ENCODE results near the gene NTNG2.

NTNG2 gene

DNA sequence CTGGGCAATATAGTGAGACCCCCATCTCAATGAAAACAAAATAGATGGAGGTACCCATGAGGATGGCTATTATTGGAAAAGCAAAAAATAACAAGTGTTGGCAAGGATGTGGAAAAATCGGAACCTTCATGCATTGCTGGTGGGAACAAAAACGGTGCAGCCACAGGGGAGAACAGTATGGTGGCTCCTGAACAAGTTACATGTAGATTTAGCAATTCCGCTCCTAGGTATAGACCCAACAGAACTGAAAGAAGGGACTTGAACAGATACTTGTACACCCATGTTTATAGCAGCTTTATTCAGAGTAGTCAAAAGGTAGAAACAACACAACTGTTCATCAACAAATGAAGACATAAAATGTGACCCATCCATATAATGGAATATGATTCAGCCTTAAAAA, 43.0 kb downstream of the NTNG2 start:
- no peak for DNase-seq (ENCODE audit: low spot score)

DNA sequence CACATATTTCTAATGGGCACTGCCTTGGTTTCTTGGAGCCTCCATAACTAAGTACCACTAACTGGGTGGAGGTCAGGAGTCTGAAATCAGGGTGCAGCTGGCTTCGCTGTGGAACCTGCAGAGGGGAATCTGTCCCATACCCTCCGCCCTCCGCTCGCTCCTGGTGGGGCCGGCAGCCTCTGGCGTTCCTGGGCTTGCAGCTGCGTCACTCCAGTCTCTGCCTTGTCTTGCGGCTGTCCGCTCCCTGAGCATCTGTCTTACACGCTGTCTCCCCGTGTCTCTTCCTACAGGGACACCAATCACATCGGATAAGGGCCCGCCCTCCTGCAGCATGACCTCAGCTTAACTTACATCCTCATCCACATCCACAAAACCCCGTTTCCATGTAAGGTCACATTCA, 45.4 kb downstream of the NTNG2 start:
- no peak for DNase-seq (ENCODE audit: low spot score)

DNA sequence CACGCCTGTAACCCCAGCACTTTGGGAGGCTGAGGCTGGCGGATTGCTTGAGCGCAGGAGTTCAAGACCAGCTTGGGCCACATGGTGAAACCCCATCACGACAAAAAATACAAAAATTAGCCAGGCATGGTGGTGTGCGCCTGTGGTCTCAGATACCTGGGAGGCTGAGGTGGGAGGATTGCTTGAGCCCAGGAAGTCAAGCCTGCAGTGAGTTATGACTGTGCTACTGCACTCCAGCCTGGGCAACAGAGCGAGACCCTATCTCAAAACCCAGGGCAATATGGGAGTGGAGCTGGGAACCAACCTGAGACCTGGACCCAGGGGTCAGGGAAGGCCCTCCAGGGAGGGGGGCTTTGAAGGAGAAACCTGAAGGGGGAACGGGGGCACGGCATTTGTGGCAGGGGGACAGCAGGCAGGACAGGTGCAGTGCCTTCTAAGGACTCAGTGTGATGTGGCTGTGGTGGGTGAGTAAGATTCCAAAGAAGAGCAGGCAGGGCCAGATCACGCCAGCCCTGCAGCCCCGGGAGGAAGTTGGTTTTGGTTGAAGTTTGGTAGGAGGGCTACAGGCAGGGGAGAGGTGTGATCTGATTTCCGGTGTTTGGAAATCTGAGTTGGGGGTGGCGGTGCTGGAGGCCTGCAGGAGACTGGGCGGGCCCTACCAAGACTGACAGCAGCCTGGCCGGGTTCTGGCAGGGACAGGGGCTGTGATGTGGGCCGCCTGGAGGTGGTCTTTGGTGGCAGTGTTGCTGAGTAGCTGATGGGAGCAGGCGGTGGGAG, 46.2 kb downstream of the NTNG2 start:
- DNase-seq (ENCODE audit: low spot score): no peak

DNA sequence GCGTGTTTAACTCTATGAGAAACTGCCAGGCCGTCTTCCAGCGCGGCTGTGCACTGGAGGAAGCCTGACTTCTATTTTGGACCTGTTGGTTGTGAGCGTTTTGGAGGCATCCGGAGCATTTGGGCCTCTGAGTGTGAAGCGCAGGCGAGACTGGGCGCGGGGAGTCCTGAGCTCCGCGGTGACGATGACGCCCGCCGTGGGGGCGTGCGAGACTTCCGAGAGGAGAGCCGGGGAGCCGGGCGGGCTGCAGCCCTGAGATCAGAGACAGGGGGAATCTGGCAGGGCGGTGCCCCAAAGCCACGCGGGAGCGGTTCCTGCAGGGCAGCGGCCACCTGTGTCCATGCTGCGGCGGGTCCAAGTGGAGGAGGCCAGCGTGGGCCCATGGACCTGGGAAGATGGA, 47.4 kb downstream of the NTNG2 start:
- DNase-seq (ENCODE audit: low spot score): no peak

DNA sequence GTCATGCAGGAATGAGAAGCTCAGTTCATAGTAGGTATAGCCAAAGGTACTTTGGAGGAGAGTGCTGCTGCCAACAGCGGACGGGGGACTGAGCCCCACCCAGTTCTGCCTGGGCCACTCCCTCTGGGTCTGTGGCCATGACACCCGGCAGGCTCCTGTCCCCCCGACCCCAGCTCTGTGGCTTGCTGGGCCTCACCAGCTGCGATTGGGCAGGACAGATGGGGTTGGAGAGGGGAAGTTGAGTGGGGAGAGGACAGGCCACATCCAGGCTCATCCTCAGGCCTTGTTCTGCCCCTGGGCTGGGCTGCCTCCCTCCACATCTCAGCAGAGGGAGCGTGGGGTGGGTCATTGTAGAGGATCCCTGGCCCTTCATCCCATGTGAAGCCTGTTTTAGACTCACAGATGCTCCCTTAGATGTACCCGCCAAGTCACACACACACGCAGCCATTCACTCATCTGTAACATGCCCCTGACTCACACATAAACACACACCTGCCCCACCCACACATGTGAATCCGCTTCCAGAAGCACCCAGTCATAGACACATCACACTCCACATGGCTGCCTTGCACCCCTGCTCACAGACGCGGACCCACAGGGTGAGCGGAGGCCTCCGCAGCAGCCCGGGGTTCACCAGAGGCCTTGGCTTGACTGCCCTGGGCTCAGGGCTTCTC, 48.8 kb downstream of the NTNG2 start:
- DNase-seq (ENCODE audit: low spot score): no peak

DNA sequence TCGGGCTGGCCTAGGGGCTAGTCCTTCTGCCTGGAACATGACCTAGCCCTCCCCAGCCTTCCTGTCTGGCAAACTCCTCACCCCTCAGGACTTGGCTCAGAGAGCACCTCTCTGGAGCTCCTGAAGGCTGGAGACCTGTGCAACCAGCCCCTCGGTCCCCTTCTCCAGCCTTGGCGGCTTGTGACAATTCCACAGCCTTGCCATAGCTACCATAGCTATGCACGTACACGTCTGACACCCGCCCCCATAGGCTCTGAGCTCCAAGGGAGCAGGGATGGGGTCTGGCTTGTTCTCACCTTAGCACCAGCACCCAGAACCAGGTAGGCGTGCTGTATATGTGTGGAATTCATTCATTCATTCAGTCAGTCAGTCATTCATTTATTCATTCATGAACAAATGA, 49.7 kb downstream of the NTNG2 start:
- no peak for DNase-seq (ENCODE audit: low spot score)

DNA sequence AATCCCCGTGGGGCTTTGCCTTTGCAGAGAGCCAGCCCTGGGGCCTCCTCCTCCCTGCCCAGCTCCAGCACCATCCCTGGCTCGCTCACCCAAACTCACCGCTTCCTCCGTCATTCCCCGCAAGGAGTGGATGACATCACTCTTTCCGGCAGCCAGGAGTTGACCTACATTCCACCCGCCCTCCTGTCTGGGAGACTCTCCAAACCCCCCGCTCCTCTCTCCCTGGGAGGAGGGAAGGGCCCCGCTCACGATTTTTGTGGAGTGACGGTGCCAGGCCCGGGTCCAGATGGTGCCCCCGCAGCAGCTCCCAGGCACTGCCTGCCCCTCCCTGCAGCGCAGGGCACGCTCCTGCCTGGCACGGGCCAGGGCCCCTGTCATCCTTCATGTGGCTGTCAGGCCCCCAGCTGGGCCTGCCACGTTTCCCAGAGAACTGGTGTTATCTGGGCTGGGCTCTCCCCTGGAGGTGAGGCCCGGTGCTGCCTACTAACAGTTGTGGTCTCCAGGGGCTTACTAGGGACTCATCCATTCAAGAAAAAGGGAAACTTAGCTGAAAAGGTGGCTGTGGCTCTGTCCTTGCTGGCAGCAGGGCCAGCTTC, 52.3 kb downstream of the NTNG2 start:
- DNase-seq (ENCODE audit: low spot score): peak; percentile 58

DNA sequence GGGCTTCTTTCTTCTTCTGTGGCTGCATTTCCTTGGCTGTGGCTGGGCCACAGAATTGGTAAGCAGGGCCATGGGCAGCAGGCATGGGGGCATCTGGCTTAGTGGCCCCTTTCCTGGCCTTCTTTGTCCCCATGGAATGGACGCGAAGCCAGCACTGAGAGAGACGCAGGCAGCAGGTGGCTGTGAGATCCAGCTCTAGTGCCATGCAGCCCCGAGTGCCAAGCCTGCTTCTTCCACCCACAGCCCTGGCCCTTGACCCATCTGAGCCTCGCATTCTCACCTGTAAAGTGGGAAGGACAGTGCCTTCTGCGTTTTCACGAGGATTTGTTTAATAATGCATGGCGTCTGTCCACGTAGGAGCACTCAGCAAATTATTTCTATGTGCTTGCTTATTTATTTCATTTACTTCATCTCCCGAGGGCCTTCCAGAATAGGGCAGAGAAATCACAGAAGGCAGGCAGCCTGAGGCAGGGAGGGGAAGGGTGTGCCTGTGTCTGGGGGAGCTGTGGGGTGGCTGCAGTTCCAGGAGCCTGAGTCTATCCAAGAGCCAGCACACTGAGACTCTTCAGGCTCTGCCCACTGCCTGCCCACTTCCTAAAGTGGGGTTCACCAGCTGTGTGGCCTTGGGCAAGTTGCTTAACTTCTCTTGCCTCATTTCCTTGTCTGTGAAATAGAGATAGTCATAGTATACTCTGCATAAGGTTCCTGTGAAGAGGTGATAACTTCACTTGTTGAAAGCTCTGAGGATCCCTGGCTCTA, 55.2 kb downstream of the NTNG2 start:
- no peak for DNase-seq (ENCODE audit: low spot score)

DNA sequence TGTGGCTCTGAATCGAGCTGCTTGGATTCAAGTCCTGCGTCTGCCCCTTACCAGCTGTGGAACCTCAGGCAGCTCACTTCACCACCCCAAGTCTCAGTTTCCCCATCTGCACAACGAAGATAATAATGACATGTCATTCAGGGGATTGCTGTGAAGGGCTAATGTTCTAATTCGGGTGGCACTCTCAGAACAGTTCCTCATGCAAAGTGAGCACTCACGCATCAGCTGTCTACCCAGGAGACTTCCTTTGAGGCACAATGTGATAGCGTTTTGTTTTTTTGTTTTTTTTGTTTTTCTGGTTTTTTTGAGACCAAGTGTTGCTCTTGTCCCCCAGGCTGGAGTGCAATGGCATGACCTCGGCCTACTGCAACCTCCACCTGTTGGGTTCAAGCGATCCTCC, 56.4 kb downstream of the NTNG2 start:
- no peak for DNase-seq (ENCODE audit: low spot score)

DNA sequence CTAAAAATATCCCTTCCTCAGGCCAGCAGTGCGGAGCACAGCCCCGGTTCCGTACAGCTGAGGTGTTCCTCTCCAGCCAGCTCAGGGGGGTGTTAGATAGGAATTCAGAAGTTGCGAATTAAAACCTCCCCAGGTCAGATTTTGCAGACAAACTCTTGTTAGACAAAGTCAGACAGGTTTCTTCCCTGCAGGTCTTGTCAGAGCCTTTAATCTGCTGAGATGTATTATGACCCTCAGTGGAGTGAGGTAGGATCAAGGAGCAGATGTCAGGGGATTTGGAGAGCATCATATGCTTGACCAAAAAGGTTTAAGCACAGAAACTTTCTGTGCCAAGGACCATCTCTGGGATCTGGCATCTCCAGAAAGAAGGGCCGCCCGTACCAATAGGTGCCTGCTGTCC, 60.1 kb downstream of the NTNG2 start:
- no peak for DNase-seq (ENCODE audit: low spot score)

DNA sequence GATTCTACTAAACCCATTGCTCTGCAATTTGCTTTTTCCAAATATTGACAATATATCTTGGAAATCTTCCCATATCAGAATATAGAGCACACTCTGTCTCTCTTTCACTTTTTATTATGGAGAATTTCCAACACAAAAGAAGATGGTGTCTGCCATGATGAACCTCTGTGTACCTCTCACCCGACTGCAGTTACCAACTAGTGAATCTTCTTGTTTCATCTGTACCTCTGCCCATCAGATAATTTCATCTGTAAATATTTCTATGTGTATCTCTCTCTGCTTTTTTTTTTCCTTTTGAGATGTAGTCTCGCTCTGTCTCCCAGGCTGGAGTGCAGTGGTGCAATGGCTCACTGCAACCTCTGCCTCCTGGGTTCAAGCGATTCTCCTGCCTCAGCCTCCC, 62.8 kb downstream of the NTNG2 start:
- no peak for DNase-seq (ENCODE audit: low spot score)

DNA sequence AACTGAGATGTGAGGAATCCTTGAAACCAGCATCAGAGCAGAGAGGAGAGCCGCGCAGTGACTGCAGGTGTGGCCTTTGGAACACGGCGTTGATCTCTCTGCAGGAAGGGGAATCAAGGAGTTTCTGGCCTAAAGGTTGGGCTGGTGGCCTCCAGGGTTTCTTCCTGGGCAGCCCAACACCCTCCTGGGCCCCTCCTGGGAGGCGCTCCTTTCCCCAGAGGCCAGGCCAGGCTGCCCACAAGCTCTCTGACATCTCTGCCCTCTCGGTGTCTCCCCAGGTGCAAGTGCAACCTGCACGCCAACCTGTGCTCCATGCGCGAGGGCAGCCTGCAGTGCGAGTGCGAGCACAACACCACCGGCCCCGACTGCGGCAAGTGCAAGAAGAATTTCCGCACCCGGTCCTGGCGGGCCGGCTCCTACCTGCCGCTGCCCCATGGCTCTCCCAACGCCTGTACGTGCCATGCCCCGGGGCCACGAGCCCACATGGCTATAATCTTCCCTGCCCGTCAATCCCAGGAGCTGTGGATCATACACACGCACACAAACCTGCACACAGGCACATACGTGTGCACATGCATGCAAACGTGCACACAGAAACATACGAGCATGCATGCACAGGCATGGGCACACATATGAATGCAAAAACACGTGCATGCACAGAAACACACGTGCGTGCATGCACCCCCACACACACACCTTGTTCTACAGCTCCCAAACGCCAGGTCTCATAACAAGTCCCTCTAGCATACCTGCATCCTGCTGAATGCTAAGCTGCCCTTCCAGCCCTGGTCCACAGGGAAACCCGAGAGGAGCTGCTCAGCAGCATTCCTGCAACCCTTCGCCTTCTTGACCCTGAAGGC, 64.9 kb downstream of the NTNG2 start:
- DNase-seq (ENCODE audit: low spot score): no peak

DNA sequence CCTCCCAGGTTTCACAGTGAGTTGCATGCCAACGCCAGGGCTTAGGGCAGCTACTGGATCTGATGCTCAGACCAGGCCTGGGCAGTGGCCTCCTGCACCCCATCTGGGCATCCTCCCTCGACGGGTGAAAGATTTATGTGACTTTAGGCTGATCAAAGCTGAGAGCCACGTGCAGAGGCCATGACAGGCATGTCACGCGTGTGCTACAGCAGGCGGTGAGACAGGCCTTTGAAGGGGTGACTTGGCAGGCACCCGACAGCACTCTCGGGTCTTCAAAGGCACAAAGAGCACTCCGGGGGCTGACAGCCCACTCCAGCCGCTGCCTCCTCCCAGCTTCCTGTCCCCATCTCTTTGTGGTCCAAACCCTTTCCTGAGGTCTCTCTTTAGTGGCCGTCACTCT, 66.2 kb downstream of the NTNG2 start:
- no peak for DNase-seq (ENCODE audit: low spot score)

DNA sequence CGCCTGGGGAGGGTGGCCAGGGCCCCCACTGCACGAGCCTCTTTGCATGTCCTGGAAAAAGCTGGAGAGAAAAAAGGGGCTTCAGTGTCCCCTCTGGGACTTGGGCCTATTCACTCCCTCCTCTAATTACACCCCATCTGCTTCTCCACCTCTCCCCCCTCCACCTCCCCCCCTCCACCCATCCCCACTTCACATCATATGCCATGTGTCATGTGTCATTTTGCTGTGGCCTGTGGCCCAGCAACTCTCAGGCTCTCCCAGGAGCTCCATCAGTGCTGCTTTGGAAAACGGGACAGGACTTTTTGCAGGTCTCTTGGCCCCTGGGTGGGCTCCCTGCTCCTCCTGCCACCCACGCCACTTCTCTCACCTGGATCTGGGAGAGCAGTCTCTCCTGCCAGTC, 68.7 kb downstream of the NTNG2 start:
- DNase-seq (ENCODE audit: low spot score): no peak

DNA sequence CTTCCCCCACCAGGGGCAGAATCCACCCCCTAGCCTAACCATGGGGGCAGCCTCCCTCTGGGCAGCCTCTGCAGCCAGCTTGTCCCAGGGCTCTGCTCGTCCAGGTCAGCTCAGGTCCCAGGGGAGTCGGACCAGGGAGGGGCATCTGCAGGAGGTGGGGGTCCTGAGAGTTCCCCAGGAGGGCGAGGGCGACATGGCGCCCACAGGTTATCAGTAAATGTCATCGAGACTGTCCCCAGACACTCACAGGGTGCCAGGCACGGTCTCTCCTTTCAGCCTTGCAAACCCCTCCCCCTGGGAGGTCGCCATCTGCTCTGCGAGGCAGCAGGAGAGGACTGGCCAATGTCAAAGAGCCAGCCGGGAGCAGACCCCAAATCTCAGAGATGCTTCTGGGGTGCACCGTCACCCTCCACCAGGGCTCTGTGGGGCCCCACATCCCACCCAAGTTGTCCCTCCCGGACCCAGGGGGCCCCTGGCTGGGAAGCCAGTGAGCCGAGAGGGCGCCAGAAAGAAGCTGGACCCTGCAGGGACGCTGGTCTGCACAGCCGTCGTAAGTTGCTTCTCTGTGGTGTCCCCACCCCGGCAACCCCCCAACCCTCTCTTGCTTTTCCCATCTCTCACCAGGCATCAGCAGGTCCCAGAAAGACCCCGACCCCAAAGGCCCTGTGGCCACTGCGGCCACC, 69.3 kb downstream of the NTNG2 start:
- no peak for DNase-seq (ENCODE audit: low spot score)

DNA sequence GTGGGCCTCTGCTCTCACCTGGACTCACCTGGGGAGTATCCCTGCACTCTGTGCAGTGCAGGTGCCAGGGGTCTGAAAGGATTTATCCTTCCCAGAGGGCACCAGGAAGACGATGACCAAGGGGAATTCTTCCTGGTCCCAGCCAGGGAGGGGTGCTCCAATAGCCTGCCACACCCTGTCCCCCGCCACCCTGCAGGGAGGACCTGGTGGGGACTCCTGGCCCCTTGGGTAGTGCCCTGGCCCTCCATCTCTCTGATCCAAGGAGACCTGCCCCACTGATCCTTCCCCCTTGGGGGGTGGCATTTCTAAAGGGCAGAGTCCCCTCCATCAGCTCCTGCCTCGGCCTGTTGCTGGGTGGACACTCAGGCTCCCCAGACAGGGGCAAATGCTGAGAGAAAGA, 70.7 kb downstream of the NTNG2 start:
- no peak for DNase-seq (ENCODE audit: low spot score)

DNA sequence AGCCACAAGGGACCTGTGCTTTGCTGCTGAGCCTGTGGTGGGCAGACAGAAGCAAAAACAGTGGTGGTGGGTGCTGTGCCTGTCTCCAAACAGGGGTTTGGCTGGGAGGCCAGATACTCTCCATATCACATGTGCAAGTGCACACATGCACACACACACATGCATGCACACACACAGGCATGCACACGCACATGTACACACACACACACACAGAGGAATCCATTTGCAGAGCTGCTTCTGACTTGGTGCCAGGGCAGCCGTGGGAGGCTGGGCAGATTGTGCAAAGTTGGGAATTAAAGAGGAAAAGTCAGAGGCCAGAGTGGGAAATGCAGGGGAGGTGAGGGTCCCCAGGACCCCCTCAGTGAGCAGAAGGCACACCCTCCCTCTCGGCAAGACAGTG, 71.3 kb downstream of the NTNG2 start:
- DNase-seq (ENCODE audit: low spot score): no peak

DNA sequence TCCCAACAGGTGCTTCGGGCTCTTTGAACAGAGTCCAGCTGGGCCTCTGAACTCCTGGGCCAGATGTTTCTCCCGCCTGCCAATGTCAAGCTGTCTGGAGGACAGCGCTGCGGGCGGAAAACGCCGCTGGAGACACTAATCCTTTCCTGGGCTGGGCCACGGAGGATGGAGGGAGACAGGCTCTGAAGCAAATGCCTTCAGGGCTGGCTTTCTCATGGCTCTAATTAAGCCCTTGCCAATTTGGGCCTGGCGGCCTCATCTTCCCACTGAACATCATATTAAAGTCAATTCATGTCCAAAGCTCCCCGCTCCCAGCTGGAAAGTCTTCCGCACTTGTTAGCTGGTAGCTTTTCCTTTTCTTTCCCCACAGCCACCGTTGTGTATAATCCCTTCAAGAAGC, 72.7 kb downstream of the NTNG2 start:
- DNase-seq (ENCODE audit: low spot score): no peak

DNA sequence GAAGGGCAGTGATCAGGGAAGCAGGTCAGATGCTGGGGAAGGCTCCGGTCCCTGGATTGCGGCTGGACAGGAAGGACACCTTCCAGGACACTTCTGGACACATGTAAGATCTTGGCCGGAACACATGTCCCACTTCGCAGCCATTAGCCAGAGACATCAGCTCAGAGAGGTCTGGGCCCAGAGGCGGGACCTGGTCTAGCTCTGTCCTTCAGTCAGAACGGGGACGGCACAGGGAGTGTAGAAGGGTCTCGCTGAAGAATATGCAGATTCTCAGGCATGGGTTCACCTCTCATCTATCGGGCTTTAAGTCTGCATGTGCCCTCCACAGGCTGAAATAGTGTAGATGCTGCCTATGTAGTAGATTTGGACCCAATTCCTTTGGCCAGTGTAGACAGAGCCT, 73.3 kb downstream of the NTNG2 start:
- no peak for DNase-seq (ENCODE audit: low spot score)

DNA sequence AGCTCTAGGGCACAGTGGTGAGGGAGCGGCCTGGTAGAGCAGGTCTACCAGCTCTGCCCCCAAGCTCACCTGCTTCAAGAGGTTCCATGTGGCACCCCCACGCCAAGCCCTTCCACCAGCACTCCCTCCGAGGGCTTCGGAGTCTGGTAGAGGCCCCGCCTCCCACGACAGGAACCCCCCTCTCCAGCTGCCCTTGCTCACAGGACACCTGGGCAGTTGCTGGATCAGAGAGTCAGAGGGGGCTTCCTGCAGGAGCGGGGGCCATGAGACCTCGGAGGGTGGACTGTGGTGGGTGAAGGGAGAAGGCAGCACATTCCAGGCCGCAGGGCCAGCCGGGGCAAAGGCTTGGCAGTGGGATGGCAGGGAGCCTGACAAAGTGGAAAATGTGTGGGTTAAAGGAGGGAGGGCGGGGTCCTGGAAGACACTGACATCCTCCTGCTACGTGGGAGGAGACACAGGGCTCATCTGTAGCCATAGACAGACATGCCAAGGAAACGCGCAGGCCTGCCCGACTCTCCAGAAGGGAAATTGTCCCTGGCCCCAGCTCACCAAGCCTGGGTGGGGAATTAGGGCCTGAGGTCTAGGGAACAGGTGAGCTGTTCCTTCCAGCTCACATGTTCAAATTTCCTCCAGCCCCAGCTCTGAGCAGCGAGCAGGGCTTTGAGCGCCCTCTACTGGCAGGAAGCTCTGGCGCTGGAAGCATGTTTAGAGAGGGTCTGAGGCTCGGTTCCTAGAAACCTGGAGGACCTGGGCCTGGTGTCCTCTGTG, 74.2 kb downstream of the NTNG2 start:
- DNase-seq (ENCODE audit: low spot score): peak; percentile 88

All from ecto neural progenitor cell (in vitro differentiated cells).